GM23338 (cell line): Measurements from ENCODE around the gene DELE1. TPM values are rescaled to one million over a fixed set of nuclear protein-coding genes. Genes with fewer than 3 reads are reported as not detected.

Experiments used
- ATAC-seq: fragments of 200-7000 bp; cut with Tn5 transposase; 3 replicates; pipeline ENCODE4 v1.9.1; 2020
- DNase-seq: peaks from one replicate; pipeline ENCODE4 v3.0.0-alpha.2; 2015; ENCODE audit warnings: low spot score
- H2AFZ ChIP-seq: fragments of 200-600 bp; sonication (generic); 2 replicates; pipeline ENCODE4 v1.8.0; 2016; ENCODE audit warnings: antibody characterized with exemption, mild to moderate bottlenecking, moderate library complexity
- H3F3A ChIP-seq: fragments of 200-600 bp; sonication (generic); replicated peaks from 2 replicates; pipeline ENCODE4 v1.8.0; 2017; ENCODE audit warnings: antibody characterized with exemption, mixed run types, low read depth
- H3K27ac ChIP-seq: fragments of 200-600 bp; sonication (generic); 2 replicates; pipeline ENCODE4 v1.6.1; 2016; ENCODE audit warnings: low read depth
- H3K27me3 ChIP-seq: fragments of 200-600 bp; sonication (generic); 2 replicates; pipeline ENCODE4 v1.8.0; 2016; ENCODE audit warnings: mild to moderate bottlenecking, mixed run types, moderate library complexity; ENCODE audit not compliant: insufficient read depth
- H3K36me3 ChIP-seq: fragments of 200-600 bp; sonication (generic); 2 replicates; pipeline ENCODE4 v1.8.0; 2016; ENCODE audit warnings: mild to moderate bottlenecking; ENCODE audit not compliant: insufficient read depth
- H3K4me1 ChIP-seq: fragments of 200-600 bp; sonication (generic); 2 replicates; pipeline ENCODE4 v1.8.0; 2016; ENCODE audit warnings: mild to moderate bottlenecking, moderate library complexity; ENCODE audit not compliant: insufficient read depth
- H3K4me2 ChIP-seq: fragments of 200-600 bp; sonication (generic); 2 replicates; pipeline ENCODE4 v1.7.1; 2017; ENCODE audit warnings: mixed run types
- H3K4me3 ChIP-seq: fragments of 200-600 bp; sonication (generic); 2 replicates; pipeline ENCODE4 v1.6.1; 2016; ENCODE audit warnings: mixed run types
- H3K79me2 ChIP-seq: fragments of 200-600 bp; sonication (generic); replicated peaks from 2 replicates; pipeline ENCODE4 v1.8.0; 2017; ENCODE audit warnings: mild to moderate bottlenecking; ENCODE audit not compliant: insufficient read depth
- H3K9me2 ChIP-seq: fragments of 200-600 bp; sonication (generic); 2 replicates; pipeline ENCODE4 v1.8.0; 2017; ENCODE audit not compliant: insufficient read depth
- H4K20me1 ChIP-seq: fragments of 200-600 bp; sonication (generic); replicated peaks from 2 replicates; pipeline ENCODE4 v1.8.0; 2017; ENCODE audit warnings: mild to moderate bottlenecking; ENCODE audit not compliant: insufficient read depth
- H3K27ac Mint-ChIP-seq: 2 replicates; pipeline ENCODE4 v1.8.0; 2020; ENCODE audit warnings: inconsistent platforms, mild to moderate bottlenecking, moderate library complexity, mixed read lengths
- H3K27me3 Mint-ChIP-seq: 3 replicates; pipeline ENCODE4 v1.8.0; 2022; ENCODE audit warnings: low read depth, mild to moderate bottlenecking, moderate library complexity, mixed read lengths, inconsistent platforms; ENCODE audit not compliant: insufficient read depth, poor library complexity
- H3K36me3 Mint-ChIP-seq: 3 replicates; pipeline ENCODE4 v1.8.0; 2021; ENCODE audit warnings: low read depth, mild to moderate bottlenecking, inconsistent platforms, moderate library complexity, mixed read lengths
- H3K4me1 Mint-ChIP-seq: 3 replicates; pipeline ENCODE4 v1.8.0; 2020; ENCODE audit warnings: mild to moderate bottlenecking, inconsistent platforms, mixed read lengths
- H3K4me3 Mint-ChIP-seq: 3 replicates; pipeline ENCODE4 v1.8.0; 2021; ENCODE audit warnings: moderate library complexity, mild to moderate bottlenecking, inconsistent platforms, mixed read lengths
- H3K9me3 Mint-ChIP-seq: 3 replicates; pipeline ENCODE4 v1.8.0; 2020; ENCODE audit warnings: moderate library complexity, mild to moderate bottlenecking, inconsistent platforms, mixed read lengths
- JUNB ChIP-seq: IDR thresholded peaks from one replicate; pipeline ENCODE4 v1.6.1; 2016; ENCODE audit warnings: antibody characterized with exemption; ENCODE audit not compliant: unreplicated experiment
- ZNF331 ChIP-seq: fragments of 250-450 bp; sonication (Bioruptor Pico); IDR thresholded peaks from 2 replicates; pipeline ENCODE4 v1.5.0; 2020; ENCODE audit warnings: low read depth, mild to moderate bottlenecking, moderate library complexity
- ZNF462 ChIP-seq: fragments of 250-450 bp; sonication (Bioruptor Pico); IDR thresholded peaks from 2 replicates; pipeline ENCODE4 v1.5.0; 2020; ENCODE audit warnings: mild to moderate bottlenecking, moderate library complexity
- polyA plus RNA-seq: library from polyadenylated mRNA; unstranded; fragments of >200 nt; fragmentation: Nextera tagmentation; extraction: Ambion mirVana; gene quantifications from 2 replicates; pipeline ENCODE4 v1.2.1, GENCODE V29; 2016
- total RNA-seq: library from RNA; depleted of rRNA; stranded (reverse); fragments of >200 nt; shearing (Covaris generic); gene quantifications from 2 replicates; pipeline ENCODE4 v1.2.3, GENCODE V29; 2014
- TF ChIP-seq, protein P1 (sequence below): IDR thresholded peaks from one replicate; pipeline ENCODE4 v1.6.1; 2018; ENCODE audit warnings: antibody characterized with exemption; ENCODE audit not compliant: unreplicated experiment

The DELE1 gene
- total and polyA plus RNA-seq, 2 experiments from 2014 or later, result 26.9 to 62.2 TPM

- no peak for TF ChIP-seq ZNF462
These were observed 42.5 kb upstream of the DELE1 start (continued) for GRCh38 chr5:141880961-141881801.

- no peak for TF ChIP-seq ZNF331 (CRISPR knock-in tag)
- no peak for TF ChIP-seq JUNB
- TF ChIP-seq, protein P1, sequence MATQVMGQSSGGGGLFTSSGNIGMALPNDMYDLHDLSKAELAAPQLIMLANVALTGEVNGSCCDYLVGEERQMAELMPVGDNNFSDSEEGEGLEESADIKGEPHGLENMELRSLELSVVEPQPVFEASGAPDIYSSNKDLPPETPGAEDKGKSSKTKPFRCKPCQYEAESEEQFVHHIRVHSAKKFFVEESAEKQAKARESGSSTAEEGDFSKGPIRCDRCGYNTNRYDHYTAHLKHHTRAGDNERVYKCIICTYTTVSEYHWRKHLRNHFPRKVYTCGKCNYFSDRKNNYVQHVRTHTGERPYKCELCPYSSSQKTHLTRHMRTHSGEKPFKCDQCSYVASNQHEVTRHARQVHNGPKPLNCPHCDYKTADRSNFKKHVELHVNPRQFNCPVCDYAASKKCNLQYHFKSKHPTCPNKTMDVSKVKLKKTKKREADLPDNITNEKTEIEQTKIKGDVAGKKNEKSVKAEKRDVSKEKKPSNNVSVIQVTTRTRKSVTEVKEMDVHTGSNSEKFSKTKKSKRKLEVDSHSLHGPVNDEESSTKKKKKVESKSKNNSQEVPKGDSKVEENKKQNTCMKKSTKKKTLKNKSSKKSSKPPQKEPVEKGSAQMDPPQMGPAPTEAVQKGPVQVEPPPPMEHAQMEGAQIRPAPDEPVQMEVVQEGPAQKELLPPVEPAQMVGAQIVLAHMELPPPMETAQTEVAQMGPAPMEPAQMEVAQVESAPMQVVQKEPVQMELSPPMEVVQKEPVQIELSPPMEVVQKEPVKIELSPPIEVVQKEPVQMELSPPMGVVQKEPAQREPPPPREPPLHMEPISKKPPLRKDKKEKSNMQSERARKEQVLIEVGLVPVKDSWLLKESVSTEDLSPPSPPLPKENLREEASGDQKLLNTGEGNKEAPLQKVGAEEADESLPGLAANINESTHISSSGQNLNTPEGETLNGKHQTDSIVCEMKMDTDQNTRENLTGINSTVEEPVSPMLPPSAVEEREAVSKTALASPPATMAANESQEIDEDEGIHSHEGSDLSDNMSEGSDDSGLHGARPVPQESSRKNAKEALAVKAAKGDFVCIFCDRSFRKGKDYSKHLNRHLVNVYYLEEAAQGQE, result peak; percentile 27
- Histone ChIP-seq H3K9me2 (no peaks in the 10 kb centered on the region), H3K27ac (no peak overlapping the region; the same call in 1 of the 2 replicates), H4K20me1 (0 out of 2 replicates have a peak, but pooled peaks cover 6% of the 10 kb centered on the region), H3K27me3 (peaks cover 5% of the 10 kb centered on the region; the same call in 1 of the 2 replicates), H3F3A (peaks cover 23% of the 10 kb centered on the region; the same call in 1 of the 2 replicates), H3K4me1 (peaks cover 45% of the 10 kb centered on the region), H2AFZ (no peak overlapping the region), H3K4me2 (peak overlapping the region; percentile 100), H3K36me3 (no peaks in the 10 kb centered on the region), H3K79me2 (peaks cover 11% of the 10 kb centered on the region), H3K4me3 (peak overlapping the region; percentile 79)
- peak overlapping the region; percentile 68 for H3K4me3 Mint-ChIP-seq
- ATAC-seq (peak; percentile 1), DNase-seq (peak; percentile 73)
- H3K27me3 Mint-ChIP-seq, result peaks cover 22% of the 10 kb centered on the region
- no peaks in the 10 kb centered on the region for H3K9me3 Mint-ChIP-seq
- peaks cover 48% of the 10 kb centered on the region for H3K4me1 Mint-ChIP-seq
- peaks cover 8% of the 10 kb centered on the region for H3K36me3 Mint-ChIP-seq
- H3K27ac Mint-ChIP-seq, result no peak overlapping the region
These were observed 41.8 kb upstream of the DELE1 start for GRCh38 chr5:141881886-141882285.
